Fibroblast of gingiva (primary cell): Measurements from ENCODE around the gene RBM19.

ENCODE experiments used
- DNase-seq: peaks from one replicate; pipeline ENCODE4 v3.0.0-alpha.2; 2011; ENCODE audit warnings: low read depth

RBM19 gene

DNA sequence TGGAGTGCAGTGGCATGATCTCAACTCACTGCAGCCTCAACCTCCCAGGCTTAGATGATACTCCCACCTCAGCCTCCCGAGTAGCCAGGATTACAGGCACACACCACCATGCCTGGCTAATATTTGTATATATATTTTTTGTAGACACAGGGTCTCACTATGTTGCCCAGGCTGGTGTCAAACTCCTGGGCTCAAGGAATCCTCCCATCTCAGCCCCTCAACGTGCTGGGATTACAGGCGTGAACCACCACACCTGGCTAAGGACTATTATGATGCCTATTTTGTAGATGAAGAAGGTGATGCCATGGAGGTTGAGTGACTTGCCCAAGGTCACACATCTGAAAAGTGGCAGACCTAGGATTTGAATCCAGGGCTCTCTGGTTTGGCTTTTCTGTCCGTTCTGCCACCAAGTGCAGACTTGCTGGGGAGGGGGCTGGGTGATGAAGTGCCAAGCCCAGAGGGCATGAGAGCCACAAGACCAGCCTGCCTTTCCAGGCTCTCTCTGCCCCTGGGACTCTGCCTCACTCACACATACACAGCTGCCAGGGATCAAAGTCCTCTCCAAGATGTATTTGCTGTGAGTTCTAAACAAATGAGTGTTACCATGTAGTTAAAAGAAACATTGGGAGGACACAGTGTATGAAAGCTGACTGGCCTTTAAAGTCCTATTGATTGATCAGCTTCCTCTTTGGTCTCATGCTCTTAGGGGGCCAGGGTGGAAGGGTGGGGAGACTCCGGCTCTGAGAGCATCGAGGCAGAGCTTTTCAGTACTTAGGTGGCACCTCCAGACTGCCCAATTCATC, 21.3 kb upstream of the RBM19 start:
- no peak for DNase-seq

DNA sequence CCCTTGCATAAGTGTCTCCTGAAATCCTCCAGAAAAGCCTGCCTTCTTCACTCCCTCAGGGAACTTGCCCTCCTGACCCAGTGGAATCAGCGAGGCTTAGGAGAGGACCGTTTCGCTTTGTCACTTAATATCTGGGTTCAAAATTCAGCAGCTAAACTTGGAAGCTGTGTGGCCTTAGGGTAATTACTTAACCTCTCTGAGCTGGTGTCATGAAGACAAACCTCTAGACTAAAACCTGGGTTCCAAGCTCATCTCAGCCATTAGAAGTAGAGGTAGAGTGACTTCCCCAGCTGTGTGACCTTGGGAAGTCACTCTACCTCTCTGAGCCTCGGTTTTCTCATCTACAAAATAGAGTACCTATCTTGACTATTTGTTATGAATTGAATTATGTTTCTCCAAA, 18.3 kb upstream of the RBM19 start:
- DNase-seq = no peak

DNA sequence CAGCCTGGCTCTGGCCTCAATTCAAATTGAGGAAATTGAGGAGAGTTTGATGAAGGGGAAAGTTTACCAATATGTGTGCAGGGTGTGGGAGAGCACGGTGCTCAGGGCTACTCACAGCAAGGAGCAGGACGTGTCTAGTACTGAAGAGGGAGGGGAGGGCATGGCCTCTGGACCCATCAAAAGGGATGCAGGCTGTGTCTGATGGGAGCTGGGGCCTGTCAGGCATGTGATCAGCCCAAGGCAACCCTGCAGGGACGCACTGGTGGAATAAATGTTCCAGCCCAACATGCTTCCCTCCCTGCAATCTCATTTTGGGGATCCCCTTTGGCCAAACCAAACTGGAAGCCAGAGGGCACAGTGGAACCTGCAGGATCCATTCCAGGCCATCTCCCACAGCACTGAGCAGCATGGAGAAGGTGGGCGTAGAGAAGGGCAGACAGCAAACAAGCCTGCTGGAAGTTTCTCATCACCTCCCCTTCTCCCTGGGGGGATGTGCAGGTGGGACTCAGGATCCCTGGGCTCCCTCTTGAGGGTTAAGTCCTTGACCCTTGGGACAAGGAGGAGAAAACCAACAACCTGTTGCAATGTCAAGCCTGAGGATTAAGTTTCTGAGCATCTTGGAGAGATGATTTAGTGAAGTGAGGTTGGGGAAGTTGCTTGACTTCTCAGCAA, 17.8 kb upstream of the RBM19 start:
- no peak for DNase-seq

DNA sequence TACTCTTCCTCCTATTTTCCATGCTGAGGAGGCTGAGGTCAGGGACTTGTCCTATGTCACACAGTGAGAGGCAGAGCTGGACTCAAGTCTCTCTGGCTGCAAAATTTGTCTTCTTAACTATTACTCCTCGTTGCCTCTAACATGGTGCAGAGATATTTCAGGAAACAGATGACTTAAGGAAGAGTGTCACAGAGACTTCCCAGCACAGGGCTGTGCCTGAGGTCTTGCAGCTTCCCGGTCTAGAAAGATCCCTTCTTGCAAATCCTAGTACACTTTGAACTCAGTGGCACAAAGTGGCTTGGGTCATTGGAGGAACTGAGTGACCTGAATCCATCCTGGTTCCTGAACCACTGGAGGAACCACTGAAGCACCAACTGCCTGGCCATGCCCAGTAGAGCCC, 17.1 kb upstream of the RBM19 start:
- DNase-seq = no peak

DNA sequence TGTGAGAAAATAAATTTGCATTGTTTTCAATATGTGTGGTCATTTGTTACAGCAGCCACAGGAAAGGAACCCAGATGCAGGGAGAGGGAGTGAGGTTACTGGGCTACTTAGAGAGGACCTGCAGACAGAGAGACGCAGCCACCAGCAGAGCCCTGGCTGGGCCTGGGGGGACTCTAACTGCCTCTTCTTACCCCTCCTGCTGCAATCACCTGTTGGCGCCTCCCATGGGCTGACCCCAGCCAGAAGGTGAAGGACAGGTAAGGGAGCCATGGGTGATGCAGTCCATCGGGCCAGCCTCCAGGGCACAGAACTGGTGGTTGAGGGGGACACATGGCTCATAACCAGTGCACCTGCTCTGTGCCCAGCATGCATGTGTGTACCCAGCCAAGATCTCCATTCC, 15.8 kb upstream of the RBM19 start:
- no peak for DNase-seq

DNA sequence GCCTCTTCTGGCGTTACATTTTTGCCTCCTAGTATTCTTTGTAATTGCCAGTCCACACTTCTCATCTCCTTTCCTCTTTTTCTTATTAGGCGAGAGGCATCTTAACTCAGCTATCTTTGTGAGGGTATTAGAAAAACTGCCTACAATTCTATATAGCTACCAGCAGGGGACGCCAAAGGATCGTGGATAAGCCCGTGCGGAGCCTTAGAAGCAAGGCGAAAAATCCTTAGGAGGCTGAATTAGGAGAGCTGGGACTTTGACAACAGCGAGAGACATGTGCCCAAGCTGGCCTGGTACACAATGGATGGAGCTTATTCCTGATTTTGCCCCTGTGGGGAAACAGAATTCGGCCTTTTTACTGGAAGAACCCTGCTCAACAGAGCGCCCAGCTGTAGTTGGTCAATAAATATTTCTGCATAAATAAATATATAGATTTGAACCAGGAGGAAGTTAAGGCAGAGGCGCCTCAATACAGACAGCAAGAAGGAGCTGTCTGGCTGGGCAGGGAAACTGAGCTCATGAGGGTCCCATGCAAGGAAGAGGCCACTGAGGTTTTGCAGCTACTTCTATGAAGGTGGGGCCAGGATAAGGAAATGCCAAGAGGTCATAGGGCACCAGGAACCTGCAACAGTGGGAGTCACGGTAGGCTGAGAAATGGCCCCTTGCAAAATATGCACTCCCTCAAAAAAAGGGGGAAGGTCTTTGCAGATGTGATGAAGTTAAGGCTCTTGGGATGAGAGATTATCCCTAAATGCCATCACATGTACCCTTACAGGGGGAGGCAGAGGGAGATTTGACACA, 14.6 kb upstream of the RBM19 start:
- DNase-seq = peak; percentile 65

DNA sequence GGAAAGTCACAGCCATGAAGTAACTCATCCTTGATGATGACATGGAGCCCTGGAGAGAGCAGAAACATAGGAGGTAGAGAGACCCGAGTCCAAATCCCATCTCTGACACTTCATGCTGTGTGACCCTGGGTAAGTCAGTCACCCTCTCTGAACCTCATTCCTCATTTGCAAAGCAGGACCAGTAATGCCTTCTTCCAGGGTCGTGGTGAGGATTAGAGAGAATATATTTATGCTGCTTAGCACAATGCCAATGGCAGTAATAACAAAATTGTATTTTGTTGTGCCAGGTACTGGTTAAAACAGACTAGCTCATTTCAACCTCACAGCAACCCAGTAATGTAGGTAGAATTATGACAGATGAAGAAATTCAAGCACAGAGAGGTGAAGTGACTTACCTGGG, 13.9 kb upstream of the RBM19 start:
- no peak for DNase-seq

DNA sequence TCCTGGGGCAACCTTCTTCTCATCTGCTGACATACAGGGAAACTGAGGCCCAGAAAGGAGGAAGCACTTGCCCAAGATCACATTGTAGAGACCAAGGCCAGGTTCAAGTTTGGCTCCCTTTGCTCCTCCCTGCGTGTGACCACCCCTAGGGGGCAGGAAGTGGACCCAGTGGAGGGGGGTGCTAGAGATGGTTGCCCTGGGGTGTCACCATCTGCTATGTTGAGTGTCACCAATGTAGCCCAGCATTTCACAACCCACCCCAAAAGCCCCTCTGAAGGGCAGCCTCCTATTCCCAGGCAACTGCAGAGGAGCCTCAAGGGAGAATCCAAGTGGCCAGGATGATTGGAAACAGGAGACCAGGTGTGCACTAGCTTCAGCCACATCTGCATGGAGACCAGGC, 12.0 kb upstream of the RBM19 start:
- no peak for DNase-seq

DNA sequence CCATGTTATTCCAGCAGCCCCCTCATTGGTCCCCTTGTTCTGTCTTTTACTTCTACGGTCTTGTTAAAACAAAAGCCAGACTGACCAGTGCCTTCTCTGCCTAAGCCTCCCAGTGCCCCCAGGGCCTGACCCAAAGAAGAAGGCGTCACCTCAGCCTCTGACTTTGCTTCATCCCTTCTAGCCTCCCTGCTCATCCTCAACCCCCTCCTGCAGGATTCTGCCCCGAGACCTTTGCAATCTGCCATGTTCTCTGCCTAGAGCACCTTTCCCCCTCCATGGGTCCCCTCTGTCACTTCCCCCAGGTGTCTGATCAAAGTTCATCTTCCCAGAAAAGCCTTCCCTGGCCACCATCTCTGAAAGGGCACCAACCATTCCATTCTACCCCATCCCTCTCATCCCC, 7.9 kb upstream of the RBM19 start:
- no peak for DNase-seq

DNA sequence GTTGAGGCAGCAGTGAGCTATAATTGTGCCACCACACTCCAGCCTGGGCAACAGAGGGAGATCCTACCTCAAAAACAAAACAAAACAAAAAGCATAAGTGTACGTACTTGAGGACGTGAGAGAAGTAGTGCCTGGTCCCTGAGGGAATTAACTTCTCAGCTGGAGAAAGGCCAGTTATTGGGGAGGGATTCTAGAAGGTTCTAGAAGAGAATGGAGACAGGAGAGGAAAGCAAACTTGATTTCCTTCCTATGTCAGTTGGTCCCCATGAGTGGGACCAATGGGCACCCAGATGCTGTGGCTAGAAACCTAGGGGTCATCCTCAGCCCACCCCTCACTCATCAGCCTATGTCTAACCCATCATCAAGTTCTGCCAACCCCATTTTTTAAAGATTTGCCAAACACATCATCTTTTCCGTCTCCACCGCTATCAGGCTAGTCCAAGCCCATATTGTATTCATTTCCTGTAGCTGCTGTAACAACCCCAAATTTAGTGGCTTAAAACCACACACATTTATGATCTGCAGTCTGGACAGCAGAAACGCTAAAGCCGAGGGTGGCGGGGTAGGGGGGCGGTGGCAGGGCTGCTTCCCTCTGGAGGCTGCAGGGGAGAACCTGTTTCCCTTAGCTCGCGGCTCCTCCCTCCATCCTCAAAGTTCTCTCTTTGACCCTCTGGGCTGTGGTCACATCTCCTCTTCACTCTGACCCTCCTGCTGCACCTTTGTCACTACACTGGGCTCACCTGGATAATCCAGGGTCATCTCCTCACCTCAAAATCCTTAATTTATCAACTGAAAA, 7.2 kb upstream of the RBM19 start:
- DNase-seq = no peak

DNA sequence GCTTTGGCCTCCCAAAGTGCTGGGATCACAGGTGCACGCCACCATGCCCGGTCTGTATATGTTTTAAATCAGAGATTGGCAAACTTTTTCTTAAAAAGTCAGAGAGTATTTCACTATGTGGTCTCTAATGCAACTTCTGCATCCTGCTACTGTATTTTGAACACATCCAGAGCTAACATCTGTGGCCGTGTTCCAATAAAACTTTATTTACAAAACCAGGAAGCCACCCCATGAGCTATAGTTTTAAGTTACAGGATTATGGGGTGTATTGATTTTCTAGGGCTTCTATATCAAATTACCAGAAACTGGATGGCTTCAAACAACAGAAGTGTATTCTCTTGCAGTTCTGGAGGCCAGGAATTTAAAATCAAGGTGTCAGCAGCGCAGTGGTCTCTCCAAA, 5.3 kb upstream of the RBM19 start:
- DNase-seq = no peak

DNA sequence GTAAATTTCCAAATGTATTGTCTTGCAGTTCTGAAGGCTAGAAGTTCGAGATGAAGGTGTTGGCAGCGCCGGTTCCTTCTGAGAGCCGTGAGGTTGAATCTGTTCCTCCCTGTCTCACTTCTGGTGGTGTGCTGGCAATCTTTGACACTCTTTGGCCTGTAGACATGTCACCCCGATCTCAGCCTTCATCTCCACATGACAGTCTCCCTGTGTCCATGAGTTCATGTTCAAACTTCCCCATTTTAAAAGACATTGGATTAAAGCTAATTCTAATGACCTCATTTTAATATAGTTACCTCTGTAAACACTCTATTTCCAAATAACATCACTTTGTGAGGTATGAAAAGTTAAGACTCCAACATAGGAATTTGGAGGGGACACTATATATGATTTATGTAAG, 4.1 kb upstream of the RBM19 start:
- DNase-seq = no peak

DNA sequence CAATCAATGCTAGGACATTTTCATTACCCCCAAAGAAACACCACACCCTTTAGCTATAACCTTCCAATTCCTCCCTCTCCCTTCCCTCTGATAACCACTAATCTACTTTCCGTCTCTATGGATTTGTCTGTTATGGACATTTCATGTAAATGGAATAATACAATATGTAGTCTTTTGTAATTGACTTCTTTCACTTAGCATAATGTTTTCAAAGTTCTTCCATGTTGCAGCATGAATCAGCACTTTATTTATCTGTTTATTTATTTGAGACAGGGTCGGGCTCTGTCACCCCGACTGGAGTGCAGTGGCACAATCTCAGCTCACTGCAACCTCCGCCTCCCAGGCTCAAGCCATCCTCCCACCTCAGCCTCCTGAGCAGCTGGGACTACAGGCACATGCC, 1.2 kb upstream of the RBM19 start:
- no peak for DNase-seq

DNA sequence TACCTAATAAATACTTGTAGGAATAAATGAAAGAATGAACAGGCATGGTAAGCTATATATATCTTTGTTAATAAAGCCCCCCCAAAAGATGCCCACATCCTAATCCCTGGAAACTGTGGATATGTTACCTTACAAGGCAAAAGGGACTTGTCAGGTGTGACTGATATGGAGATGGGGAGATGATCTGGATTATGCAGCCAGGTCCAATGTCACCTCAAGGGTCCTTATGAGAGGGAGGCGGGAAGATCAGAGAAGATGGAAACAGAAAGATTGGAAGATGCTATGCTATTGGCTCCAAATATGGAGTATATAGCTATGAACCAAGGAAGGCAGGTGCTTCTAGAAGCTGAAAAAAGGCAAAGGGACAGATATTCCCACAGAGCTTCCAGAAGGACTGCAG, 3.4 kb downstream of the RBM19 start:
- DNase-seq = no peak

DNA sequence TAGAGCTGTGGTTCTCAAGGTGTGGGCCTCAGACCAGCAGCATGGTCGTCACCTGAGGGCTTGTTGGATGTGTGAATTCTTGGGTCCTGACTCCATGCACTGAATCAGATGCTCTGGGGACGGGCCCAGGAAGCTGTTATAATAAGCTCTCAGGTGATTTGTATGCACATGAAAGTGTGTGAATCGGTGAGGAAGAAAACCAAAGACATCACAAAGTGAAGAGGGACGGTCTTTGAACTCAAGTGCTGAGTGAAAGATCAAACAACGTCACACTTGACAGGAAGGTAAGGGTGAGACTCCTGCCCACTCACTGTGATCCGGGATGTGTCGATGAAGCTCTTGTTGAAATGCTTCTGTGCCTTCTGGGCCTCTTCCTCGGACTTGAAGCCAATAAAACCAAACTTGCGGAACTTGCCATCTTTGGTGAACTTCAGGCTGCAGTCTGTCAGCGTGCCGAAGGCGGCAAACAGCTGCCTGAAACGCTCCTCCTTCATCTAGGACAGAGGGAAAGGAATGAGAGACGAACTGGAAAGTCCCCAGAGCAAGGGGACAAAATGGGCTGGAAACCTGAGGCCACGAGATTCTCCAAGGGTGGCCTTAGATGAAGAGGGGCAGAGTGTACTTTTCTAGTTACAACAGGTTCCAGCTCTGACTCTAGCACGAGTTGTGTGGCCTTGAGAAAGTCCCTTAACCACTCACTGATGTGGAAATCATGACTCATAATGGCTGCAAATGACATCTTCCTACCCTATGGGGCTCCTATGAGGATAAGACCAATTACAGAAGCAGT, 4.0 kb downstream of the RBM19 start:
- DNase-seq = peak; percentile 47

DNA sequence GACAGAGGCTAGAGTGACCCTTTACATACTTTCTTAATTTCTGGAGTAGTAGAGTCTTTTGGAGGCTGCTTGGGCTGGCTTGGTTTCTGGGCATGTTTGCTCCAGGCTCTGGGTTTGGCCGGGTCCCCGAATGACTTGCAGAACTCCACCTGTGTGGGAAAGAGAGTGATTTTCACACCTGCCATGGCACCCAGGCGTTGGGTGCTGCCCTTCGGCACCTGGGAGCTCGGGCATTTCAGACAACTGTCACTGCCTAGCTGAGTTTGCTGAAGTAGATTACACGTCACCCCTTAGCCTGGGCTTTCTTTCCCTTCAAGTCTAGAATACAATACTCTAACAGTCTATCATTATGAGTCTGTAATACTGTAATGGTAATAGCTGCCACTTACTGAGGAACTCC, 6.1 kb downstream of the RBM19 start:
- DNase-seq = no peak

DNA sequence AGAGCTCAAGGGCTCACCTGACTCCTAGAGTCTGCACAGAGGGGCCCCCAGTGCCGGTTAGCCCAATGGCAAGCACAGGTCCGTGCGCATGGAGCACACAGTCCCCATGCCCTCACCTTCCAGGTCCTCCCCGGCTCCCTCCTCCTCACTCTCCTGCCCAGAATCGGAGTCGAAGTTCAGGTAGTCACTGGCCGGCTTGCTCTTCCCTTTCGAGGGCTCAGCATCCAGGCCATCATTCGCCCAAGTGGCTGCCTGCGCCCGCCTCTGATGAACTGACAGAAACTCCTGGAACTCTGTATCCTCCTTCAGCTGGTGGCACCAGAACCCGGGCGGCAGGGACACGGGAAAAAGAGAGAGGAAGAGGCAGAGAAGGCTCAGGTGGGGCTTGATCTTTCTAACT, 7.0 kb downstream of the RBM19 start:
- no peak for DNase-seq

DNA sequence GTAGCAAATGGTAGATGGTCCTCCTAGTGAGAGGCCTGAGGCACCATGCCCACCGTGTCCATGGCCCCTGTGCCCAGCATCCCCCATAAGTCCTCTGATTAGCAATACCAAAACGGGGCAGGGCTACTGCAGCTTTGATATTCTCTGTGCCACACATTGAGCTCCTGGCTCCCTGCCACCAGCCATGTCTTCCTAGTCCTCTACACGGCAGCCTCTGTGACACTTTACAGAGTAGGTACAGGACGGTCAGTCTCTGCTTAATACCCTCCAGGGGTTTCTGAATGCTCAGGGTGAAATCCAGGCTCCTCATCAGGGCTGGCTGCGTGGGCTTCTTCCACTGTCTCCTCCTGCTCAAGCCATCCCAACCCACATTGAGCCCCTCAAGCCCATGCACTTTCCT, 8.0 kb downstream of the RBM19 start:
- no peak for DNase-seq

DNA sequence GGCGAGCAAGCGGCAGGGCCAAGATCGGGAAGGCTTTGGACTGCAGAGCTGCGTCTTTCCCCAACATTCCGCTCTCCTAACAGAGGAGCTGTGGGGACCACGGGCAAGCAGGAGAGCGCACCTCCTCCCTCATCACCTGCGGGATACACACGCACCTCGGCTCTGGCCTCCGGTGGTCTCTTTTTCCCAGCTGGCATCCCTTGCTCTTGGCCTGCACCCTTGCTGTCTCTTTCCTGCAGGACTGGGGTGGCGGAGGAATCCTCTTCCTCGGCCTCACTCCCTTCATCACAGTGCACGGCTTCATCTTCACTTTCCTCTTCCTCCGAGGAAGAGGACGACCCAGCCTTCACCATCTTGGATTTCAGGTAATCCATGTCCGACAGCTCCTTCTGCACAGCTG, 8.5 kb downstream of the RBM19 start:
- no peak for DNase-seq

DNA sequence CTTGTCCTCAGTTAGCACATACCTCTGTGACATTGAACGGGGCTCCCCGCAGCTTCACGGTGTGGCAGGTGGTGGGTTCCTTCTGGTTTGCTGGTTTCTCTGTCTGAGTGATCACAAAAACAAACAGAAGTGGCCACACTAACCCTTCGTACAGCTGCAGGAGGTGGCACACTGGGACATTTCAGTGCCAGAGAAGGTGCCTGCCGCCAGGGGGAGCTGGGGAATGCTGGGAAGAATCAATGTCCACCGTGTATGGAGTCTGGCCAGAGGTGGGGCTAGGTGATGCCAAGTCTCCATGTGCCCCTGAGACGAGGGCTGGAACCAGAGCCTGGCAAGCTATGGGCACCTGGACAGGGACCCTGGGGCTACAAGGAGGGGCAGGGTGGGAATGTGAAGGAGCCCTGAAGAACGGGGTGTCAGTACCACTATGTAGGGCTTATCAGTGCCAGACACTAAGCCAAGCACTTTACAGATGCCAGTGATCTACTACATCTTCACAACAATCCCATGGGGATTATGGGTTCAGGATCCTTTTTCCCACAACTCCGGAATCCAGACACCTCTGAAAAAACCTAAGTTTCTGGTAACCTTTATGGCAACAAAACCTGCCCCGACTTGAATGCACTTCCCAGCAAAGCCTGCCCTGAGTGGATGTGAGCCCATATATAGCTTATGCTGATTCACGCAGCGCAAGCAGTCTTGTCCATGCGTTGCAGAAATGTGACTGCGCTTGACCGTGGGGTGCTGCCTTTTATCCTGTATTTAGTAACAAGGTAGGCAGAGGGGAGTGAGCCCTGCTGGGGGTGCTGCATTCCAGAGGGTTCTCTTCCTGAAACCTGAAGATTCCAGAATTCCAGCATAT, 10.8 kb downstream of the RBM19 start:
- DNase-seq = no peak

DNA sequence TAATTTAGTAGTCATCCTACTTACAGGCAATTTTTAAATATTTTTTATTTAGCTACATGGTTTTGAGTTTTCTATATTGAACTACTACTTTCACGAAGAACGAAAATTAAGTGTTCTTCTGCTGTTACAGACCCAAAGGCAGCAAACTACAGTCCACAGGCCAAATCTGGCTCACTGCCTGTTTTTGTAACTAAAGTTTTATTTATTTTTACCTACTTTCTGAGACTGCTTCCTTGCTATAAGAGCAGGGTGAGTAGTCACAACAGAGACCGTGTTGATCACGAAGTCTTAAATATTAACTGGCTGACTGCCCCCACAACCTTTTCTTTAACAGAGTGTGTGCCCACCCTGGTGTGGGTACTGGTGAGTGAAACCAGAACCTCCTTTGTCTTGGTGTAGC, 11.6 kb downstream of the RBM19 start:
- no peak for DNase-seq
